NT2/D1 (cell line): ENCODE measurements around the gene UAP1.

Source experiments
- SUZ12 ChIP-seq: IDR thresholded peaks from 2 replicates; pipeline ENCODE4 v1.6.1; 2011; ENCODE audit not compliant: insufficient read length, insufficient read depth; ENCODE audit errors: extremely low read depth
- YY1 ChIP-seq: IDR thresholded peaks from 2 replicates; pipeline ENCODE4 v1.6.1; 2011; ENCODE audit not compliant: insufficient read length, insufficient read depth

DNA sequence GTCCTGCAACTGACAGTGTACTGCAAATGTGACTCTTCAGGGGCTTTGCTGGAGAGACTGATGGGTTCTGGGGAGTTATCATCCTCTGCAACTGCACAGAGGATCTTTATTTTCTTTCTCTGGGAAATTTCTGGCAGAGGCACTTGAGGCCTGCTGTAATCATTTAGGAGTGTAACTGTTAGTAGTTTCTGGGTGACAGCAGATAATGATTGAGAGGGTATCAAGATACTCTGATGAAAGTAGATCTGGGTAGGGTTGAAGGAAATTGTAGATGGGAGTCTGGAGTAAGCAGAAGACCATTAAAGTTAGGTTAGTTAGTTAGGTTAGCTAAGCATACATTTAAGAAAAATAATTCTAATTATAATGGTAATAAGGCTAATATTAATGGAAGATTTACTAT lies 59.7 kb downstream of the UAP1 start:
- TF ChIP-seq YY1 = no peak
- TF ChIP-seq SUZ12 = no peak
